ES-I3 (cell line): ENCODE results near the gene ACOT2.
"Not testable (repeated sequence)": the region's sequence is repeated elsewhere in the genome, so short reads cannot be mapped to it uniquely, and the experiment has no call there.

Source experiments
- H3K36me3 ChIP-seq: 2 replicates; pipeline ENCODE4 v1.6.1; 2013; ENCODE audit warnings: mild to moderate bottlenecking, low read length, control low read depth, moderate library complexity; ENCODE audit not compliant: insufficient read depth
- H3K4me1 ChIP-seq: 2 replicates; pipeline ENCODE4 v1.6.1; 2013; ENCODE audit warnings: mild to moderate bottlenecking, control low read depth, low read length; ENCODE audit not compliant: insufficient read depth
- H3K9ac ChIP-seq: 2 replicates; pipeline ENCODE4 v1.6.1; 2013; ENCODE audit warnings: low read depth, mild to moderate bottlenecking, low read length, moderate library complexity
- H3K9me3 ChIP-seq: 2 replicates; pipeline ENCODE4 v1.6.1; 2013; ENCODE audit warnings: mild to moderate bottlenecking, low read length, moderate library complexity; ENCODE audit not compliant: control insufficient read depth, insufficient read depth

Gene ACOT2, protein sequence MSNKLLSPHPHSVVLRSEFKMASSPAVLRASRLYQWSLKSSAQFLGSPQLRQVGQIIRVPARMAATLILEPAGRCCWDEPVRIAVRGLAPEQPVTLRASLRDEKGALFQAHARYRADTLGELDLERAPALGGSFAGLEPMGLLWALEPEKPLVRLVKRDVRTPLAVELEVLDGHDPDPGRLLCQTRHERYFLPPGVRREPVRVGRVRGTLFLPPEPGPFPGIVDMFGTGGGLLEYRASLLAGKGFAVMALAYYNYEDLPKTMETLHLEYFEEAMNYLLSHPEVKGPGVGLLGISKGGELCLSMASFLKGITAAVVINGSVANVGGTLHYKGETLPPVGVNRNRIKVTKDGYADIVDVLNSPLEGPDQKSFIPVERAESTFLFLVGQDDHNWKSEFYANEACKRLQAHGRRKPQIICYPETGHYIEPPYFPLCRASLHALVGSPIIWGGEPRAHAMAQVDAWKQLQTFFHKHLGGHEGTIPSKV

DNA sequence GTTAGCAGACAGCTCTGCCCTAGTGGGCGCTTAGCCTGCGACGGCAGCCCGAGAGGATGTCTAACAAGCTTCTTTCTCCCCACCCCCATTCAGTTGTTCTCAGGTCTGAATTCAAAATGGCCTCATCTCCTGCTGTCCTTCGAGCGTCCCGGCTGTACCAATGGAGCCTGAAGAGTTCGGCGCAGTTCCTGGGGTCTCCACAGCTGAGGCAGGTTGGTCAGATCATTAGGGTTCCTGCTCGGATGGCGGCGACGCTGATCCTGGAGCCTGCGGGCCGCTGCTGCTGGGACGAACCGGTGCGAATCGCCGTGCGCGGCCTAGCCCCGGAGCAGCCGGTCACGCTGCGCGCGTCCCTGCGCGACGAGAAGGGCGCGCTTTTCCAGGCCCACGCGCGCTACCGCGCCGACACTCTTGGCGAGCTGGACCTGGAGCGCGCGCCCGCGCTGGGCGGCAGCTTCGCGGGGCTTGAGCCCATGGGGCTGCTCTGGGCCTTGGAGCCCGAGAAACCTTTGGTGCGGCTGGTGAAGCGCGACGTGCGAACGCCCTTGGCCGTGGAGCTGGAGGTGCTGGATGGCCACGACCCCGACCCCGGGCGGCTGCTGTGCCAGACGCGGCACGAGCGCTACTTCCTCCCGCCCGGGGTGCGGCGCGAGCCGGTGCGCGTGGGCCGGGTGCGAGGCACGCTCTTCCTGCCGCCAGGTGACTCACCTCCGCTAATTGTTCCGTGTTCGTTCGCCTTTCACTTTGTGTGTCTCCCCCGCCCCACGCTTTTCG is at the start of gene ACOT2:
ACOT2 (plus strand) TSS at position 29 of the 774 bp plus-strand sequence; CDS start at position 57, 28 bp downstream.
- not testable (repeated sequence) for H3K4me1 ChIP-seq, H3K9me3 ChIP-seq, H3K36me3 ChIP-seq
- peak within 1 kb of the TSS; percentile 38 for H3K9ac ChIP-seq

DNA sequence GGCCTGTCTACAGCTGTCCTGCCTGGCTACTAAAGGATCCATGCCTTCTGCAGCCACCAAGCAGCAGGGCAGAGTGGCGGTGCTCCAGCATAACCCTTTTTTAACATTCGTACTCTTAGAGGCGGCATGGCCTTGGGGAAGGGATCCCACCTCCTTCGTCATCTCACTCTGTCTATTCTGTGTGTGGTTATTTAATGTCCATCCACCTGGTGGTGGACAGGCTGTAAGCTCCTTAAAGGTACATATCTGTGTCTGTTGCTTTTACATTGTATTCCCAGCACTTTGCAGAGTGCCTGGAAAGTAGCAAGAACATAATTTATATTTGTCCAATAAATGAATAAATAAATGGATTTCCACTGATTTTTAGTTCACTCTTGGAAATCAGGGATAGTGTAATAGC is 47.8 kb upstream of the ACOT2 start:
- Histone ChIP-seq H3K9ac (no peak overlapping the region), H3K36me3 (no peaks in the 10 kb centered on the region), H3K4me1 (0 out of 2 replicates have a peak, but pooled peaks cover 8% of the 10 kb centered on the region), H3K9me3 (no peaks in the 10 kb centered on the region)

GRCh38 chr14:73524493-73524892 is 44.5 kb upstream of the ACOT2 start:
- H3K4me1 ChIP-seq, result no peaks in the 10 kb centered on the region
- no peaks in the 10 kb centered on the region for H3K36me3 ChIP-seq
- H3K9me3 ChIP-seq, result no peaks in the 10 kb centered on the region
- no peak overlapping the region for H3K9ac ChIP-seq

- no peak overlapping the region for H3K9ac ChIP-seq
- no peaks in the 10 kb centered on the region for H3K36me3 ChIP-seq
- no peaks in the 10 kb centered on the region for H3K4me1 ChIP-seq
- no peaks in the 10 kb centered on the region for H3K9me3 ChIP-seq
Measured at GRCh38 chr14:73526036-73526984, 42.7 kb upstream of the ACOT2 start.

DNA sequence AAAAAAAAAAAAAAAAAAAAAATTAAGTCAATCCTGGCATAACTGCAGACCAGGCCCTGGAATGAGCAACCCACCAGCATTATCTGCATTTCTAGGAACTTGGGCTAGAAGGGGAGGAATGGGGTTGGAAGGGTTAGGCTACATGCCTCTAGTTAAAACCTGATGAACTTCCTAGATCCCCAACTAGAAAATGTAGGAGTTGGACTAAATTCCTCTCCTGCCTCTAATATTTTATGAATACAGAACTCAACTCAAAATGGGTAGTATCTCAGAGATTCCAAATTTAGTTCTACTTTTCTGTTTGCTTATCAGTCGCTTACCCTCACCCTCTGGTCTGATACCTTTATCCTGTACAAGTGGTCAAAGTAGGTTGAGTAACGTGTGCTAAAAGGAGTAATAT is 39.7 kb upstream of the ACOT2 start:
- H3K9me3 ChIP-seq, H3K36me3 ChIP-seq, H3K9ac ChIP-seq, H3K4me1 ChIP-seq: not testable (repeated sequence)

DNA sequence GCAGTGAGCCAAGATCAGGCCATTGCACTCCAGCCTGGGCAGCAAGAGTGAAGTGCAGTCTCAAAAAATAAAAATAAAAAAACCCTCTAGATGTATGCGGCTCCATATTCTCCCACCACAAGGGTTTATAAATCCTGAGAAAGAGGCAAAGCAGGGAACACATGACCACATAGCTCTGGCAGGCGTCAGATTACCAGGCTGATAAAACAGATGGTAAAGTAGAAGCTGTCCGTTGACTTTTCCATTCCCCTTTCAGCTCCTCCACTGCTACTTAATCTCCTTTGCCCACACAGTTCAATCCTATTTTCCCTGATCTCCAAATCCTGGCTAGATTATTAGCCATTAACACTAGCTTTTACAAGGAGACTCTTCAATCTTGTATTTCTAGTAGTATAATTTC is 37.0 kb upstream of the ACOT2 start:
- not testable (repeated sequence) for H3K9ac ChIP-seq, H3K36me3 ChIP-seq, H3K4me1 ChIP-seq, H3K9me3 ChIP-seq

DNA sequence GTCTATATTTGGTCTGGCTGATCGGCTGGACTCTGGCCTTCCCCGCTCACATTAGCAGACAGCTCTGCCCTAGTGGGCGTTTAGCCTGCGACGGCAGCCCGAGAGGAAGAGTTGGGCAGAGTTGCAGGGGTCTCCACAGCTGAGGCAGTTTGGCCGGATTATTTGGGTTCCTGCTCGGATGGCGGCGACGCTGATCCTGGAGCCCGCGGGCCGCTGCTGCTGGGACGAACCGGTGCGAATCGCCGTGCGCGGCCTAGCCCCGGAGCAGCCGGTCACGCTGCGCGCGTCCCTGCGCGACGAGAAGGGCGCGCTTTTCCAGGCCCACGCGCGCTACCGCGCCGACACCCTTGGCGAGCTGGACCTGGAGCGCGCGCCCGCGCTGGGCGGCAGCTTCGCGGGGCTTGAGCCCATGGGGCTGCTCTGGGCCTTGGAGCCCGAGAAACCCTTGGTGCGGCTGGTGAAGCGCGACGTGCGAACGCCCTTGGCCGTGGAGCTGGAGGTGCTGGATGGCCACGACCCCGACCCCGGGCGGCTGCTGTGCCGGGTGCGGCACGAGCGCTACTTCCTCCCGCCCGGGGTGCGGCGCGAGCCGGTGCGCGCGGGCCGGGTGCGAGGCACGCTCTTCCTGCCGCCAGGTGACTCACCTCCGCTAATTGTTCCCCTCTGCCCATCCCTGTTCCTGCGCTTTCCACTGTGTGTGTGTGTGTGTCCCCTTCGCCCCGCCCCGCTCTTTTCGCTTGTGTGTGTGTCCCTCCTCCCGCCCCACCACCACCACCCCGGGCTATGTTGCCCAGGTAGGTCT is 31.6 kb upstream of the ACOT2 start:
- H3K9ac ChIP-seq, result peak overlapping the region; percentile 91
- not testable (repeated sequence) for H3K4me1 ChIP-seq, H3K36me3 ChIP-seq, H3K9me3 ChIP-seq

- not testable (repeated sequence) for H3K4me1 ChIP-seq, H3K9ac ChIP-seq, H3K9me3 ChIP-seq, H3K36me3 ChIP-seq
Measured at GRCh38 chr14:73539017-73539416, 30.0 kb upstream of the ACOT2 start.

GRCh38 chr14:73542961-73543360 is 26.1 kb upstream of the ACOT2 start:
- H3K9me3 ChIP-seq, H3K4me1 ChIP-seq, H3K36me3 ChIP-seq, H3K9ac ChIP-seq: not testable (repeated sequence)

DNA sequence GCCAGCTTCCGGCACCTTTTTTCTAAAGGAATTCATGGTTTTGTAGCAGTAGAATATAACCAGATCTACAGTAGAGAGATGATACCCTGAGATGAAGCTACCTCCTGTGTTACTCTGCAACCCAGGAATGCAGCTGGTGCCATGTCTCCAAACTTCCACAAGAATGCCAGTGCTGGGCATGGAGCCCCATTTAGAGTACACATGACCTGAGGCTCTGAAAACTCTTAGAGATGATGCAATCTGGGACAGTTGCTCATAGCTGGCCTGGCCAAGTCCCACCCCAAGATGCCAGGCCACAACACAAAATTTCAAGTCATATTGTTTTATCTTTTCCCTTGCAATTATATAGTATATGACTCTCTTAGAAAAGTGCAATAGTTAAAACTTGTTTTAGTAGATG is 23.7 kb upstream of the ACOT2 start:
- H3K36me3 ChIP-seq, H3K4me1 ChIP-seq, H3K9me3 ChIP-seq, H3K9ac ChIP-seq: not testable (repeated sequence)

GRCh38 chr14:73549097-73549496 is 19.9 kb upstream of the ACOT2 start:
- not testable (repeated sequence) for H3K9me3 ChIP-seq, H3K36me3 ChIP-seq, H3K4me1 ChIP-seq, H3K9ac ChIP-seq

GRCh38 chr14:73549889-73550524 is 19.0 kb upstream of the ACOT2 start:
- H3K9ac ChIP-seq, H3K4me1 ChIP-seq, H3K9me3 ChIP-seq, H3K36me3 ChIP-seq: not testable (repeated sequence)

GRCh38 chr14:73553845-73554244 is 15.2 kb upstream of the ACOT2 start:
- Histone ChIP-seq H3K9ac (no peak overlapping the region), H3K4me1 (peaks cover 6% of the 10 kb centered on the region; the same call in 1 of the 2 replicates), H3K9me3 (no peaks in the 10 kb centered on the region), H3K36me3 (no peaks in the 10 kb centered on the region)
